ENCODE results near the gene STX10. TPM values are rescaled to one million over a fixed set of nuclear protein-coding genes. Genes with fewer than 3 reads are reported as not detected.

Gene STX10
- total RNA-seq, 4 donors from 2014 or later: 50.5 to 98.4 (median 72.6) TPM

DNA sequence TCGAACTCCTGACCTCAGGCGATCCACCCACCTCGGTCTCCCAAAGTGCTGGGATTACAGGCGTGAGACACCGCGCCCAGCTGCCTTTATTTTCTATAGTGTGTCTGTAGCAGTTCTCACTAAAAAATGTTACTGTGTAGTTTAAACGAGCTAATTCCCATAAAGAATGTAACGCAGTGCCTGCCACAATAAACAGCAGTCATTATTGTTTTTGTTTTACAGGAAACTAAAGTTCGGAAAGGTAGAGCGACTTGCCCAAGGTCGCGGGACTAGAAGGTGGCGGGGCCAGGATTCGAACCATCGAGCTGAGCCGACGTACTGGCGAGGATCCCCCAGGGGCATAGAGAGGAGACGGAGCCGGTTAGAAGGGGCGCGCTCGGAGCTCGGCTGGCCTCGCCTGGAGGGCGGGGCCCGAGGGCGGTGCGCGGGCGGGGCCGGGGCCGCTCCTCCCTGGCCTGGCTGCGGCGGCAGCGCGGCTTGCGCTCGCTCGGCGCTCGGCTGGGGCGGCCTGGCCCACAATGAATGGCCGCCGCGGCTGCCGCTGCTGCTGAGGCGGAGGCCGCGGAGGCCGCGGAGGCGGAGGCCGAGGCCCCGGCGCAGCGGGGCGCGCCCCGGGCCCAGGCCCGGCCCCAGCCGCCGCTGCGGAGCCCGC is 32.3 kb downstream of the STX10 start, which contains the start of gene NACC1:
NACC1 (plus strand) TSS at position 493 of the 652 bp plus-strand sequence. CDS start 16,944 bp downstream, outside the sequence.
- TF ChIP-seq, protein P1, sequence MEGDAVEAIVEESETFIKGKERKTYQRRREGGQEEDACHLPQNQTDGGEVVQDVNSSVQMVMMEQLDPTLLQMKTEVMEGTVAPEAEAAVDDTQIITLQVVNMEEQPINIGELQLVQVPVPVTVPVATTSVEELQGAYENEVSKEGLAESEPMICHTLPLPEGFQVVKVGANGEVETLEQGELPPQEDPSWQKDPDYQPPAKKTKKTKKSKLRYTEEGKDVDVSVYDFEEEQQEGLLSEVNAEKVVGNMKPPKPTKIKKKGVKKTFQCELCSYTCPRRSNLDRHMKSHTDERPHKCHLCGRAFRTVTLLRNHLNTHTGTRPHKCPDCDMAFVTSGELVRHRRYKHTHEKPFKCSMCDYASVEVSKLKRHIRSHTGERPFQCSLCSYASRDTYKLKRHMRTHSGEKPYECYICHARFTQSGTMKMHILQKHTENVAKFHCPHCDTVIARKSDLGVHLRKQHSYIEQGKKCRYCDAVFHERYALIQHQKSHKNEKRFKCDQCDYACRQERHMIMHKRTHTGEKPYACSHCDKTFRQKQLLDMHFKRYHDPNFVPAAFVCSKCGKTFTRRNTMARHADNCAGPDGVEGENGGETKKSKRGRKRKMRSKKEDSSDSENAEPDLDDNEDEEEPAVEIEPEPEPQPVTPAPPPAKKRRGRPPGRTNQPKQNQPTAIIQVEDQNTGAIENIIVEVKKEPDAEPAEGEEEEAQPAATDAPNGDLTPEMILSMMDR (IDR thresholded peaks at IDR 0.05; ENCODE audit: low read depth): no peak

GRCh38 chr19:13117176-13117771 is 32.9 kb downstream of the STX10 start:
- TF ChIP-seq, protein P1 (IDR thresholded peaks at IDR 0.05; ENCODE audit: low read depth): no peak

DNA sequence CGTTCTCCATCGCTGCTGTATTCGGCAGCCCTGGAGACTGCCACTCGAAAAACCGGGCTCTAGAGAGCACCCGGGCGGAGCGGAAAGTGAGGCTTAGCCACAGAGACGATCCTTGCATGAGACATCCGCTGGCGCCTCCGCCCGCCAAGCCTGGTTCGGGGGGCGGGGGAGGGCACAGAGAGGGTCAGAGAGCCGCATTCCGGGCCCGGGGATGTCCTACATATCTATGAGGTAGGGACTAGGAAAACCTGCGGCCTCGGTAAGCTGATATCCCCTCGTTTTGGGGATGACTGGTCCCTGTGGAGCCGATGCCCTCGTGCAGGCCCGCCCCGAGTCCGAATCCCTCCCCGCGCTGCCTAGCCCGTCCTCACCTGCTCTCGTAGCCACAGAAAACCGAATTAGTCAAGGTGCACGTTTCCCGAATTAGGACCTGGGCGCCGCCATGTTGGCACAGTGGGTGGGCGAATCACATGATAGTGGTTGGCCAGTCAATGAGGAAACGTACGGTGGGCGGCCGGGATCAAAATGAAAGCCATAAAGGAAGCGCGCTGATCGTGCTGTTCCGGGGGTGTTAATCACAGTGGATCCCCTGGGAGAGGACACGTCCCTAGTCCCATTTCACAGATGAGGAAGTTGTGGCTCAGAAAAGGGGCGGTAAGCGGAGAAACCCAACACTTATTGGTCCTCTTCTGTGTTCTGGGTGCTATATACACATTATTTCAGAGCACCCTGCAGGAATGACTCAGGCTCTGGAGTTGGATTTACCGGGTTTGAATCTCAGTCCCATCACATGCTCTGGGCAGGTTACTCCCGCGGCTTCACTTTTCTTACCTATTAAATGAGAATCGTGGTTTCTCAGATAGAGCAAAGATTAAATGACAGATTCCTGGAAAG is 33.6 kb downstream of the STX10 start, which contains the start of gene TRMT1:
TRMT1 (minus strand) TSS at position 459 of the 894 bp plus-strand sequence; CDS start at position 118, 341 bp downstream.
- TF ChIP-seq, protein P1 (IDR thresholded peaks at IDR 0.05; ENCODE audit: low read depth): no peak

GRCh38 chr19:13115936-13116281 is 34.3 kb downstream of the STX10 start:
- TF ChIP-seq, protein P1 (IDR thresholded peaks at IDR 0.05; ENCODE audit: low read depth): no peak

DNA sequence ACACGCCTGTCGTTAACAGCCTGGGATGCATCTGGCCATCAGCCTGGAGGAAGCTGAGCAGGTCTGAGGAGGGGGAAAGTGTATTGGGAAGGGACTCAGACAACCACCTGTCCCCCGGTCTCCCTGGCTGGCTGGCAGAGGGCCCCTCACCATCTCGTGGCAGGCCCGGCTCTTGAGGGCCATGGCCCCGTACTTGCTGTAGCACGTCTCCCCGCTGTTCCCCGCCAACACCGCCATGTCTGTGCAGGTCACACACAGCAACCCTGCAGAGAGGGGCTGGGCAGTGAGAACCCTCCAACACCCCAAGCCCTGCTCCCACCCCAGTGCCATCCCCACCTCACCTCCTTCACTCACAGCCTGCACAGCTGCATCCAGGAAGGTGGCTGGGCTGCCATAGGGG is 37.6 kb downstream of the STX10 start:
- TF ChIP-seq, protein P1 (IDR thresholded peaks at IDR 0.05; ENCODE audit: low read depth): no peak

DNA sequence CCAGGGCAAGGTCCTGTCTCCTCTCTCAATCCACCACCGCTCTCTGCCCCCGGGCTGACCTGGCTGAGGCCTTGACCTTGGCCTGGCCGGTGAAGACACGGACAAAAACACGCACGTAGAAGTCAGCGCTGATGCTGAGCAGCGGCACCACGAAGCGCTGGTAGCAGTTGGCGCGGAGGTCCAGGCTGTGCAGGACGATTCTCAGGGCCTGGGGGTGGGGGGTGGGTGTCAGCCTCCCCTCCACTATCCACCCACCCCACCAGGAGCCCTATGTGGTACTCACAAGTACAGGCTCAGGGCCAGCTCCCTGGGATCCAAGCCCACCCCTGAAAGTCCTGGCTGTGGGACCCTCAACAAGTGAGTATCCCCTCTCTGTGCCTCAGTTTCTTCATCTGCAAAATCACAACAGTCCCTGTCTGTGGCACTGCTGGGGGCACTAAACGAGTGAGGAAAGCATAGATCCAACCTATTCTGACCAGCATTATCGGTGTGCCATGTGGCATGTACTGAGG is 40.0 kb downstream of the STX10 start:
- TF ChIP-seq, protein P1 (IDR thresholded peaks at IDR 0.05; ENCODE audit: low read depth): no peak
